Stimulated activated CD8-positive, alpha-beta memory T cell treated with anti-CD3 and anti-CD28 coated beads, Interleukin-4, amount 100 ng/mL, for 48 hours (primary cell): ENCODE measurements around the gene ETV6.

Experiments
- DNase-seq: peaks from one replicate; pipeline ENCODE4 v3.0.0-alpha.2; 2020

ETV6 gene

DNA sequence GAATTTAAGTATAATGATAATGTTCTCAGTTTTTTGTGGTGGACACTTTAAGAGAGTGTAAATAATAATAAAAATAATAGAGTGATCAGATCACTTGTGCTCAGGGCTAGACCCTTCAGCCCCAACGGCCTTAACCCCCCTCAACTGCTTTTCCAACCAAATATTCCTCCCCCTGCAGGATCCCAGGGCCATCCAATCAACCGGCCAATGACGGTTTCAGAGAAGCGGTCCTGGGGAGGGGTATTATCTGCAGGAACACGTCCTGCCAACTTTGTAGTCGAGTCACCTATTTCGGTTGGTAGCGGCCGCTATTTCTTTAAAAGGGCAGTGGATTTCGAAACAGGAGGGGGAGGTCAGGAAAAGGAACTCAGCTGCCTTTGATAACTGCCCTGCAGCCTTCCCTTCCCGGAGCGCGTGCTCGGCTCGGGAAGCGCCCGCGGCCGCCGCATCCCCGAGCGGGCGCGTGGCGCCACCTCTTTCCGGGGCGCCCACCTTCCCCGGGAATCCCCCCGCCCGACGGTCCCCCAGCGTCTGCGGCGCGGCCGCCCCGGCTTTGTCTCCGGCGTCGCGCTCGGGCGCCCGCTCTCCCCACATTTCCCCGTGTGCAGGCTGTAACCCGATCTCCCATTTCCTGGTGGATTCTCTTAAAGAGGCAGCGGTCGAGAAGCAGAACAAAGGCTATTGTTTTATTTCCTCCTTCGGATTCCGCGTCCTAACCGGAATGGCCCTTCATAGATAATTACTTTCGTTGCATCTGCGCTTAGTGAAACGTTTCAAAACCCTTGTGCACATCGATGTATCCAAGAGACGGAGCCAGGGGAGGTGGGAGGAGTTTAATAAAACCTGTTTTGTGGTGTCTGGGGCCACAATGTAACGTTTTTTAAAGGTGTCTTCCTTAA, 711 bp upstream of the ETV6 start:
- peak; percentile 75 for DNase-seq

DNA sequence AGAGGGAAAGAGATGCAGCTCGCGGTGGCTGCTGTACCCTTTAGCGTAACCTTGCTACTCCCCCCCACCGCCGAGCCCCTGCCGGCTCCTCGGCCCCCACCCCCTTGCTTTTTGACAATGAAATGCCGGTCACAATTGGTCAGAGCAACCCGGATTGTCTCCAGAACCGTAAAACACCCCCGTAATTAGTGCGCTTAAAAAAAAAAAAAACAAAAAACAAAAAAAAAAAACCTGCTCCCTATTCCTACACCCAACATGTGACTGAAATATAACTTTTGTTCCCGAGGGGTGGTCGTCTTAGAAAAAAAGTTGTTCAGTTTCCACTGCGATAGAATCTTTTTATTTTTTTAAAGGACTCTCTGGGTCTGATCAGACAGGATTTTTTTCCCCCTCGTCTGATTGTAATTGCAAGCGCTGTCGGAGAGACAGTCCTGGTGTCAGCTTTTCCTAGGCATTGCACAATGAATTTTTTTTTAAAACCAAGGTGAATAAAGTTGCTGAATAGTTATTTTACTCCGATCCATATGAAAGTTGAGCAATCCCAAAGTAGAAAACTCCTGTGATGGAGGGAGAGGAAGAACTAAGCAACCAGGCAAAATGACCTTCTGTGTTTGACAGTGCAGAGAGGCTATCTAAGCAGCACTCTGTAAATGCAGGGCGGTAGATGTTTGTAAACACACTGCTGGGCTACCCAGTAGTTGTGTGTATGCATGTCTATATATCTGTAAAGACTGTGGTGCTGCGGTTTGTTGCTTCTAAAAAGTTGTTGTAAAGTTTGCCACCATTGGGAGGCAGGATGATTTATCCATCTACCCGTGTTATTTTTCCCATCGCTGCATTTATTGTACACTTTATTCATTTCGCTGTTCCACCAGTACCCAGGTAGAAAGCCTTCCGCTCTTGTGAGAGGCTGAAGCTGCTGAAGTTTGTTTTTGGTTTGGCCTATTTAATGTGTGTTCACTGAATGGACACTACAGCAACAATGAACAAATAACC, 1.1 kb downstream of the ETV6 start:
- no peak for DNase-seq

DNA sequence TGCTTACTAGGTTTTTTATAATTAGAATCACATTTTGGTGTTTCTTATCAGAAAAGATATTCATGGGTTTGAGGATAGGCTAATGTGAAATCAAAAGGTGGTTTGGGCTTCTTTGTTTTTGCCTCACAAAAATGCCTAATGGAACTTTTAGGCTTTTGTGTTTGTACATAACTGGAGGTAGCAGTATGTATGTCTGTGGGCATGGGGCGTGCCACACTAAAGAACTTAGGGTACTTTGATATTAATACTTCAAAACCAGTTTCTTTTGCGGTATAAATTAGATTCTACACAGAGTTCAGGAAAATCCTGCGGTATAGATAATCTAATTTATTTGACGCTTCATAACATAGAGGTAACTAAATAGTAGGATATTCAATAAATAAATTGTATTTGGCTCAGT, 1.9 kb downstream of the ETV6 start:
- DNase-seq, result no peak

- DNase-seq, result no peak
Measured at GRCh38 chr12:11651785-11652184, 2.3 kb downstream of the ETV6 start.

DNA sequence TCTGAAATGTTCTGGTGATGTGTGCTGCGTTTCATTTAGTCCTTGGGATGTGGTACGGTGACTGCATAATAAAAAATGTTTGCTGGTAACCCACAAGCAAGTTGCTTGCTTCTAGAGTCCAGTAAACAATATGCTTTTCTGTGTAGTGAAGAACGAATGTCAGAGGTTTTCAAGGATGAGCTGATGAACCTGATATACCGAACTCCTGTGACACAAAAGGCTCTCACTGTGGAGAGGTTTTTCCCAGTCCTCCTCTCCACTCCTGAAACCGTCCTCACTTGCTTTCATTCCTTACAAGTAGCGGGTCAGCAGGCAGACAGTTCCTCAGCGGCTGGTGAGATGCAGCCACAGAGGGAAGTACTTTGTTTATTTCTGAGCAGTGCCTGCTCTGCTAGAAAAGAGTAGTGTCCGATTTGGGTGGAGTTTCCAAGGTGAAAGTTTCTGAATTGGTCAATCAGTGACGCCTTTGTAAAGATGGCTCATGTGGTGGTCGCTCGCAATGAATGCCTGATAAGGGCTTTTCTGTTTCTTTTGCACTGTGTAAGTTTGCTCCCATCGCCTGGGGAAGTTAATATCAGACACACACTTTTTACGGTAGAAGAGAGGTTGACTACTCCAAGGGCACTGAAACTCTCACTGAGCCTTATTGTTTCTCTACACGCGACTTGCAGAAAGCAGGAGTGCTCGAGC, 3.0 kb downstream of the ETV6 start:
- DNase-seq, result peak; percentile 56

DNA sequence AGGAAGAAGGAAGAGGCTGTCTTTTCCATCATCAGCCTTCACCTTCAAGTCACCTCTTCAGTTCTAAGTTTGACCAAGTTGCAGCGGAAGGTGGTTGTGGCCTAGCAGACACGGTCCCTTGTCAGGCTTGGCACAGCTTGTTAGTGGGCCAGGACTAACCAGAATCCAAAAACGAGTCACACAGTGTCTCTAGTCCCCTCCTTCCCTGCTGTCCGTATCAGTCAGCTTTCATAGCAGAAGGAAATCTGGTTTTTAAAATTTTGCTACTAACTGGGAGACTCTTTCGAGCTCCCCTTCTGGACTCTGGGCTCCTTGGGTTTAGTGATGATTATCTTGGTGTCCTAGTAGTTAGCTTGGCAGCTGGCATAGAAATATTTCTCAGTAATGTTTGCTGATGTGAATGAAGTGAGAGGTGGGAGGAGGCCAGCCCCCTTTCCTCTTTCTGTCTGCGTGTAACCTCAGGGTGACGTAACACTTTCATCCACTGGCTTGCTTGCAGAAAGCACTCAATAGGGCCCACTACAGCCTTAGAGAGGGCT, 3.8 kb downstream of the ETV6 start:
- DNase-seq, result peak; percentile 73

GRCh38 chr12:11654338-11654737, 4.9 kb downstream of the ETV6 start:
- DNase-seq, result no peak

DNA sequence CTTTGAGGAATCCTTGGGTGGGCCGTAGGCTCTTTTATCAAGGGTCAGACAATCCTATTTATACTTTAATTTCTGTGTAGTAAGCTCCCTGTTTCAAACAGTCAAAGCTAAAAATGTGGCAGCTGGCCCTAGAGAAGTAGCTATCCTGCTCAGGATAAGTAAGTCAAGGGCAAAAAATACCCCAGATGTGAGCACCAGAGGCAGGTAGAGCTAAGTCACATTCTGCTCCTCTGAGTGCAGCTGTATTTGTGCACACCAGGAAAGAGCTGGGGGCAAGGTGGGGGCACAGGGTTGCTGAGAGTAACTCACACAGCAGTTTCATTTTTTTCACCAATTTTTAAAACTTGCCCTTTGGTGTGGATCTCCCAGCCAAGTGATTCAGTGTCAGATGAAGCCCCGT, 5.3 kb downstream of the ETV6 start:
- no peak for DNase-seq

DNA sequence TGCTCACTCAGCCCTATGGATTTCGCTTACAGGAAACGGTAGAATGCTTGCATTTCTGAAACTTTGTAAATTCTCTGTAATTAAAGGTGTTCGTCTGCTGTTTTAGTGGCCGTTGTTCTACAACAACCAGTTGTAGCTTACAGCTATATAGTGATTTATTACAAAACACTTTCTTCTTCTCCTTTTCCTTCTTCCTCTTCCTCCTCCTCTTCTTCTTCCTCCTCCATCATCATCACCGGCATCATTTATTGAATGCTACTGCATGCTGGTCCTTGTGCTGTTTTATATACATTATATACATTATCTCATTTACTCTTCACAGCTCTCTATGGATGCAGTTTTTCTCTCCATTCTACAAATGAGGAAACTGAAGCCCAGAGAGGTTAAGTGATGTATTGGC, 6.4 kb downstream of the ETV6 start:
- no peak for DNase-seq

GRCh38 chr12:11656550-11656949, 7.1 kb downstream of the ETV6 start:
- DNase-seq, result no peak

GRCh38 chr12:11657511-11657910, 8.0 kb downstream of the ETV6 start:
- no peak for DNase-seq

DNA sequence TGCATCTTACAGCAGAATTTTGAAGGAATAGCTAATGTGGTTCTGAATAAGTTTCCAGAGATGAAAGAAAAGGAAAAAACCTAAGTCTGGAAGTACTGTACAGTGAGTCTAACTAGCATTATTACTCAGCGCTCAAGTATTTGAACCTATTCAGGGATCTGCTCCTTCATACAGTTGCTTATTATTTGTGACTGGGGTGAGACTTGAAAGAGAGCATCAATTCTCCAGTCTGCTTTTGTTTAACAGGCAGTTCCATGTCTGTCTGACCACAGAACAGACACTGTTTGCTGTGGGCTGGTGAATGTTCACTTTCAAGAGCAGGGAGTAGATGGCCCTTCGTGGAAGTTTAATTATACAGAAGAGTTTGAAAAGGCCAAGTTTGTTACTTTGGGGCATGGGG, 9.3 kb downstream of the ETV6 start:
- no peak for DNase-seq

DNA sequence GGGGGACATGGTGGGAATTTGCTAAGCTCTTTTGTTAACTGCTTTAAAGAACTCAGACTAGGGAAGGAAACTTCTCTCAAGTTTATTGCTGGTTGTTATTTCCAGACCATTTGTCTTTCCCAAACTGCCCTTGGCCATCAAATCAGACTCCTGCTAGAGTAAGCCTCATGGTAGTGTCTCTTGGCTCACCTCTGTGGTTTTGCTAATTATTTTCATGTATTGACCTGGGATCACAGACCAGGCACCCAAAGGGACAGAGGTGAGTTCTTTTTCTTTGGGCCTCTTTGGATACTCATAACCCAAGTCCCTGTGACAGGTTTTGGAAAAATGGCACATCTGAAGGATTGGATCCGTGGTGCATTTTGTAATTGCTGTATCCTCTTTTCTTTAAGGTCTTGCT, 11.2 kb downstream of the ETV6 start:
- no peak for DNase-seq

DNA sequence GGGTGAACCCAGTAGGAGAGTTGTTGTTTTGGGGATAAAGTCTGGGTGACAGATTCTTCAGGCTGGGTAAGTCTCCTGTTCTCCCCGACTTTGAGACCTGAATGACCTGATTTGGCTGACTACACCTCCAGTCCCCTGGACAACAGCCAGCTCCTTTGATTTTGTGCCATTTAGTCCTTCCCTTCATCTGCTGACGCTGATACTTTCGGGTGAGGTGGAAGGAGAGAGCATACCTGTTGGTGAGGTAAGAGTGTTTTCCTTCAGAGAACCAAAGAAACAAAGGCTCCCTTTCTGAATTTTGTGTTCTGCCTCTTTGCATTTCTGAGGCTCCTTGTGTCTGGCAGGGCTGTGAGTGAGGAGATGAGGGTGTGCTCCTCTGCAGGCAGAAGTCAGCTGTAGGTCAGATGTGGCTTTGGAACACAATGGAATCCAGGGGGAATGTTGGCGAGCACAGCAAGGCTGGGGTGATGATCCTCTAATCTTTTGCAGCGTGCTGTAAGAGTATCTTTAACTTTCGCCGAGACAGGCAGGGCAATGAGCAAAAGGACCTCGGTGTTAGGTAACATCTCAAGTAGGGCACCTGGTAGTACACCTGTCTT, 12.1 kb downstream of the ETV6 start:
- no peak for DNase-seq

DNA sequence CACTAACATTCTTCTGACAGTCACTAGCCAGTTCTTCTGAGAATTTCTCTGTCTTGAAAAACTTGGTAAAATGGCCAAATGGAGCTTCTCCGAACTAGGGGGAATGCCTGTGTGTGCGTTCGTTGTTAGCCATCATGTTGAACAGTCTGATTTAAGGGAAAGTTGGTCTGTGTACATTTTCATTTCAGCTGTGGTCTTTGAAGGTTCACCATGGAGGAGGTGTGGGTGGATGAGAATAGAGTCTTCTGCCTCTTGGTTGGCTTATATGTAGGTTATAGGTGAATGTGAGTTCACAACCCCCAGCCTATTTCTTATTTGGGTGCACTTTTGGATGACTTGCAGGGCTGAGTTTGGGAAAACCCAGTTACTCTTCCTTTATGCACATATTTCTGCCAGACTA, 12.9 kb downstream of the ETV6 start:
- no peak for DNase-seq

GRCh38 chr12:11663130-11663529, 13.7 kb downstream of the ETV6 start:
- no peak for DNase-seq

DNA sequence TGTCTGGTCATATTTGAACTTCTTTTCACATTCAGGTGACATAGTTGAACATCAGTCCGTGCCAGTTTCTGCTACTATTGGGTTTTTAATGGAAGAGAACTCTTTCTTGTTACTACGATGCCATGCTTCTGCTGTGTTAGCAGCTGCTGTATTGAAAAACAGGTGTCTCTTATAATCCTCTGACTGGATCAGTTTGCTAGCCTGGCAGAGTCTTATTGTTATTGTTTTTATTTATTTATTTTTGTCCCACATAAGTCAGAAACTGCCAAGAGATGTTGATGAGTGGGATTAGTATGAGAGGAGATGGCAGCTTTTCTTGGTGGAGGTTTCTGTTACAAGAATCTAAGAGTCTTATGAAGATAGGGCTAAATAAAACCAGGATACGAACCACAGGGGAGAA, 14.6 kb downstream of the ETV6 start:
- DNase-seq, result no peak

GRCh38 chr12:11666131-11667050, 16.9 kb downstream of the ETV6 start:
- DNase-seq, result no peak

DNA sequence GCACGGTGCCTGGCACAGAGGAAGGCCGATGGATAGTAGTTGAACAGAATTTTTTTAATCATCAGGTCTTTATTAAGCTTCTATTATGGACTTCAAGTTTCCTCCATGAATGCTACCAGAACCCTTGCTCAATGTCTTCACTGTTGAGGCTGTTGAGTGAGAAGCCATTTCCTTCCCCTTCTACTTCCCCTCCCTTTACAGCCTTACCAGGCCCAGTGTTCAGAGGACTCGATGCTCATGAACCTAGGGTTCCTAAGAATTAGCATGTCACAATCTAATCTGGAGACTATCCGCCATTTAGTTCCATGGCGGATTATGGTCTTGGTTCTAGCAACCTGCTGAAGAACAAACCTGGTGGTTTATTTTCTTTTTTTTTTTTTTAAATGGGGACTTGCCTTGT, 17.7 kb downstream of the ETV6 start:
- no peak for DNase-seq

DNA sequence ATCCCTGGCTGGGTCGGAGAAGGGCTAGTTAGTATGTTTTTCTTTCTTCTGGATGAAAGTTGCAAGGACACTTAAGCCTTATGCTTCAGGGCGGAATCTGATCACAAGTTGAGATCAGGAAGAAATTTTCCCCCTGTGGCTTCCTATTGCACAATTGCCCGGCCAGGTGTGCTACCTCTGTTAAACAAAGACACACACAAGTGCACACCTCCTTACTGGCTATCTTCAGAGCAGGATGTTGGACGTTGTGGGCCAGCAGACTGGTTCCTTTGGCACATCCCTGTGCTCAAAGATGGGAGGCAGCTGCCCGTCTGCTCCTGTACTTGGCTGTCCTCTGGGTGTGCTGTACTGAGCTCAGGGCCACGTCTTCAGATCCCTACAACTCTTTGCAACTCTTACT, 19.1 kb downstream of the ETV6 start:
- no peak for DNase-seq

DNA sequence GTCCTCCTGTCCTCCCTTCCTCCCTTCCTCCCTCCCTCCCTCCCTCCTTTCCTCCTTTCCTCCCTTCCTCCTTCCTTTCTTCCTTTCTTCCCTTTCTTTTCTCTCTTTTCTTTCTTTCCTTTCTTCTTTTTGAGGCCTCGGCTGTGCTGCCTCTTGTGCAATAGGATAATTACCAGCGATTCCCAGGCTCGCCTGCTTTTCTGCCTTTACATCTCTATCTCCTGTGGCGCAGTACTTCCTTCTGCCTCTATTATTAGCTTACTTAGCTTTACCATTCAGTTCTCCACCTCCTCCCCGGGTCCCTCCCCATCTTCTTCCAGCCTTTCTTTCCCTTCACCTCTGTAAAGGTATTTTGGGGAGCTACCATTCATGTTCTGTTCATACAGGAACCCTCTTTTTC, 19.9 kb downstream of the ETV6 start:
- DNase-seq, result no peak
